Fibroblast of gingiva (primary cell): ENCODE results near the gene TANC1.

Experiments used
- DNase-seq: peaks from one replicate; pipeline ENCODE4 v3.0.0-alpha.2; 2011; ENCODE audit warnings: low read depth

TANC1 gene

DNA sequence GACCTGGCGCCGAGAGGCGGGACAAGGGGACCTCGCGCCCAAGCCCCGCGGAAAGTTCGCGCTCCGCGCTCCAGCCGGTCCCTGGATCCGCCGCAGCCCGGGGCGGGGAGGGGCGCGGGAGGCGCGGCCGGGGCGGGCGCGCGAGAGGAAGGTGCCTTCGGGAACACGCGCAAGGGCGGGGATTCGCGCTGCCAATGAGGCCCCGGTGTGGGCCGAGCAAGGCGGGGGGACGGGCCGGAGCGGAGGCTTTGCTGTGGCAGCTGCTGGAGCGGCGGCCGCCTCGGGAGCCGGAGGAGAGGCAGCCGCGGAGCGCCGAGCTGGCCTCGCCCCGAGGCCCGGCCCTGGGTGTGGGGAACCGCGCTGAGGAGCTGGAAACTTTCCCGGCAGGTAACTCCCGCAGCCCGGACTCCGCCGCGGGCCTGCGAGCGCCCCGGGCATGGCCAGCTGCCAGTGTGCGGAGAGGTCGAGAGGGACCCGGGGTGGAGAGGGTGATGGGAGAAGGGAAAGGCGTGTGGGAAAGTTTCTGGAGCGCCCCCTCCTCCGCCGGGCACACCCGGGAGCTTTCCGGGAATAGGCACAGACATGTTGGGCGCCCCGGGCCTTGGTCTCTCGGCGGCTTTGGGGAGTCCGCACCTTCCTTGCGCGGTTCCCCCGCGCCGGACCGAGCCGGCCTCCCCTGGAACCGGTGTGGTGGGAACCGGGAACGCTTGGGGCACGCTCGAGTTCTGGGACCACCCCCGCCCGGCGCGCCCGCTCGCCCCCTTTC, at the start of gene TANC1:
TSS of gene TANC1 (plus strand) at position 245 of the 766 bp plus-strand sequence. CDS start 97,271 bp downstream, outside the sequence.
- peak; percentile 94 for DNase-seq

DNA sequence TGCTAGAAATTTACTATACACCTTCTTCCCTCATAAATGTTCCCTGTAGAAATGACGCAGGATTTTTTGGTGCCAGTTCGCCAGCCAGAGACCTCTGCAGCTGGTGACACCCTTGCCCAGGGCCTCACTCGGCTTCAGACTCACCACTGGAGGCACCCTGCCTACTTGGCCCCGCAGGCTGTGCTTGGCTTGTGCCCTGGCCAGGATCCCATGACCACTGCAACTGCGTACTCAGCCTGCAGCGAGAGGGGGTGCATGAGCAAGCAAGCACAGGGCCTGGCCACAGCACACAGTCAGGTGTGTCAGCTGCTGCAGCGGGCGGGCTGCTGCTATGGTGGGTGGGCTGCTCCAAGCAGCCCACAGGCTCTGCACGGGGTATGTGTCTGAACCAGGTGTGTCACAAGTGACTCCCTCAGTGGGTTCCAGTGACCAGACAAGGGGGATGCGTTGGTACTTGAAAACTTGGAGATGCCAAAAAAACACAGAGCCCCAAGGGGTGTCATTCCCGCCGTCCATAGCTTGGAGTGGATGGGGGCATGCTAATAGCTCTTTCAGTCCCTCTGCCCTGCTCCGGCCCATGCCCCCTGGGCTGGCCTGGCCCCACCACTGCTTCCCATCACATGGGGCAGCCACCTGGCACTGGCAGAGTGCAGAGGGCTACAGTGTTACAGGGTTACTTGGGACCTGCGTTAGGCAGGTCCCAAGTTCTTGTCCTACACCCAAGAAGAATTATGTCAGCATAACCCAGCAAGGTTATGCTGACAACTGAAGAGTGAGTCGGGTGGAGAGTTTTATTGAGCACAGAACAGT, 46.6 kb upstream of the TANC1 start:
- DNase-seq, result no peak

GRCh38 chr2:158922601-158923000, 45.8 kb upstream of the TANC1 start:
- DNase-seq, result no peak

DNA sequence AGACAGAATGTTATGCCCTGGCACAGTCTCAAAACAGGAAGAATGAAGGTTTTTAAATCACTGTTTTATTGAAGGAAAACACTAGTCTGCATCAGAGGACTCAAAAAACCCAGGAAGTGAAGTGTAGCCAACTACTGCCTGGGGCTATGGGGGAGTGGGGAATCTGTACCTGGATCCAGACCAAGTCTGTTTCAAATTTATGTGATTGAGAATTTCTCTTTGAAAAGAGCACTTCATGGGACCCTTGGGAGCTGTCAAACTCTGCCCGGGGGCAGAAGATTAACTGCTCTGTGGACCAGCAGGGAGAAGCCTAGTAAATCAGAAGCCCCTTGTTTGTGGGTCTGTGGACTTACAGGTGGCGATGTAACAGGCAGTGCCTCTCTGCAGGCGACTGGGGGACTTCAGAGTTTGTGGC, 45.3 kb upstream of the TANC1 start:
- DNase-seq, result no peak

DNA sequence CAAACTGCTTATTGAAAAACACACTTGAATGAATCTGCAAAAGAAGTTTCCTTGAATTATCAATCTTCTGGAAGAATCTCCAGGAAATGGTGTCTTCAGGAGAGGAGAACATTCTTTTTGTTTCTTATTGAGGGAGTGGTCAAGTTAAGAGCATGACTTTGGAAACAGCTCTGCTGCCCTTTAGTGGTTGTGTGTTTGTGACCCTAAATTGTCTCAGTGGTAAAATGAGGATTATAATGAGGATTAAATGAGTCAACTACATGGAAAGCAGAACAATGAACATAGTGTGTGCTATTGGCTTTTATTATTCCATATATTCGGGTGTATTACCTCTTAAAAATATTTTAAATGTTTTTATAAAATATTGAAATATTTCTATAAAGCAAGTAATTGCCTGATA, 44.8 kb upstream of the TANC1 start:
- no peak for DNase-seq

- DNase-seq, result peak; percentile 34
Measured at GRCh38 chr2:158926478-158926948, 41.9 kb upstream of the TANC1 start.

- DNase-seq, result no peak
Measured at GRCh38 chr2:158928515-158928914, 39.9 kb upstream of the TANC1 start.

DNA sequence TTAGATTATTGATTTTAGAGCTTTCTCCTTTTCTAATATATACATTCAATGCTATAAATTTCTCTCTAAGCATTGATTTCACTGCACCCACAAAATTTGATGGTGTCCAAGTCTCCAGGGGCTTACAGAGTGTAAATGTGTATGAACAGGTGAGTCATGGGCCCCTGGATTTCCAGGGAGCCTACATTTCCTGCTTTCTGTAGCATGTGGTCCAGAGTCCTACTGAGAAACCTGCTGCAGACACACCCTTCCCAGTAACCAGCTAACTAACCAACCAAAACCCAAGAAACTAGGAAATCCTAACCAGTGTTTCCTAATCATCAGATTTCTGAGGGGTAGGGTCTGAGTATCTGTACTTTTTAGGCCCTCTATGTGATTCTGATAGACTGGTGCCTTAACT, 39.5 kb upstream of the TANC1 start:
- DNase-seq, result no peak

DNA sequence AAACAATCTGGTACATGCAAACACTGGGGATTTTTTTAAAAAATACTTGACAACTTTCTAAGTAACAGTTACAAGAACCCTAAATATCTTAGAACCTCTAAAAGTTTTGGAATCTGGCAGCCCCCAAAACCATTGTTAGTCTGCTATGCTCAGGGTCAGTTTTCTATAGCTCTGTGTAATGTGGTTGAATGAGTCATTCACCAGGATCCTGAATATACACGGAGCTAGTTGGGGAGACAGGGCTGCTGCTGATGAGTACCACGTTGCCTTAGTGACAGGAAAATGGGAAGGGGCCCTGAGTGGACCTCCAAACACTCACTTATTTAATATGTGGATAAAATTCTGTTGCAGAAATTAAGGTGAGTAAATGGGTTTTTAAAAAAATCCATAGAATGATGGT, 36.9 kb upstream of the TANC1 start:
- peak; percentile 15 for DNase-seq

DNA sequence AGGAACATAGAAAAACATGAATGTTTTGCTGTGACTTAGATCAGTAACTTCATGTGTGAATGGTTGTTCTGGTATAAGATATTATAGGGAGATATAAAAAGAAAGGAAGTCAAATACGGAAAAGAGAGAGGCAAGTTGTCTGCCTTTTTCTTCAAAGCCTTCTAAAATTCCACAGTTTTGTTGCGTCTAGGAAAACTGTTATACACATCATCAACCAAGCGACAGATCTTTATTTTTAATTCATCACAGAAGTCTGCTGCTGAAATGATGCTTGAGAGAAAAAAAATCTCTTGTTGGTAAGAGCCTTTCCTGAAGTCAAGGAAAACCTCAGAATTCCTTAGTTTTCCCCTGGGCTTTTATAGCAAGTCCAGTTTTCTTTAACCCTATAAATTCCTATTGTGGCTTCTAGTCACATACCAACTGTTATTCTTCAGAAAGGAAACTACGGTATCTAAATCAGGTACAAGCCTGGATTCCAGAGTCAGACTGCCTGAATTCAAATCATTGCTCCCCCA, 36.3 kb upstream of the TANC1 start:
- DNase-seq, result peak; percentile 48

- no peak for DNase-seq
Measured at GRCh38 chr2:158934170-158934569, 34.3 kb upstream of the TANC1 start.

DNA sequence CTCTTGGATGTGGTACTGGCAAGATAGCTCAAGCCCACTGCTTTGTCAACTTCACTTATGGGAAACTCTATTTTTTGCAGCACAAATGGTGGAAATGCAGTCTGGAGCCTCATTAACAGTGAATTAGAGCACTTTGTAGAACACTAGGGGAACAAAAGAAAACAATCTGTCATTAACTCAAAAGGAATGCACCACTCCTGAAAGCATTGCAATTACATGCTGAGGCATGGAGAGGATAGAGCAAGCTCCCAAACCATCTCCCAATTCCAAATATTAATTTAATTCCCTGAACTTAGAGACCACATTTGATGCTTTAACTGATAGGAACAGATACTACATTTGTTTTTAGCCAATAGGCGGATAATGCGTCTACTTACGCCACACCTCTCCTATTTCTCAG, 32.8 kb upstream of the TANC1 start:
- DNase-seq, result no peak

GRCh38 chr2:158936978-158937377, 31.5 kb upstream of the TANC1 start:
- peak; percentile 93 for DNase-seq

GRCh38 chr2:158940356-158940755, 28.1 kb upstream of the TANC1 start:
- DNase-seq, result no peak

GRCh38 chr2:158943973-158944372, 24.5 kb upstream of the TANC1 start:
- no peak for DNase-seq

DNA sequence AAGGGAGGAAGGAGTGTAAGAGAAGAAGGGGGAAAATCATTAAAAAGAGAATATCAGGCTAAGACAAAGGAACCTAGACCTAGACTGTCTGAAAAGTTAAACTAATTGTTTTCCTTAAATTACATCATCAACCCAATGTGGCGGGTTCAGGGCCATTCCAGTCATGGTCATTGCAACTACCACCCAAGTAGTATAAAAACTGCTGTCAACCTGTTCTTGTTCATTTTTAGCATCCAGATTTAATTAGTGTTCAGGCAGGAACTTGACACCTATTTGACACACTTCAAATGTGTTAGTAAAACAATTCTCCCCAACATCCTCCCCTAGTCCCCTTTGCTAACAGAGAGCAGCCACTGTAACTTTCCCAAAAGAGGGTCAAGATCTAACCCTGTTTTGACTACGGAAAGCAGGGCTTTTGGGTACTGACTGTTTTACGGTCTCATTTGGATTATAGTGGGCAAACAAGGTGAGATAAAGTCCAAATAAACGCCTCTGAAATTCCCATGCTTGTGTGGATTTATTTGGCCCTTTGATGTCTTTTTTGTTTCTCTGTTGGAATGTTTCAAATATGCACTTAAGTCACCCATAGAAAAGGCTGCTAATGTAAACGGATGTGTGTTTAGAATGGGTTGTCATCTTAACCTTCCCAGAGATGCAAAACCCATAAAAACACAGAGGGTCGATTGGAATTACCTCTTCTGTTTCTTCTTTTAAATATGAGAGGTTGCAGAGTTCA, 19.3 kb upstream of the TANC1 start:
- DNase-seq, result no peak

DNA sequence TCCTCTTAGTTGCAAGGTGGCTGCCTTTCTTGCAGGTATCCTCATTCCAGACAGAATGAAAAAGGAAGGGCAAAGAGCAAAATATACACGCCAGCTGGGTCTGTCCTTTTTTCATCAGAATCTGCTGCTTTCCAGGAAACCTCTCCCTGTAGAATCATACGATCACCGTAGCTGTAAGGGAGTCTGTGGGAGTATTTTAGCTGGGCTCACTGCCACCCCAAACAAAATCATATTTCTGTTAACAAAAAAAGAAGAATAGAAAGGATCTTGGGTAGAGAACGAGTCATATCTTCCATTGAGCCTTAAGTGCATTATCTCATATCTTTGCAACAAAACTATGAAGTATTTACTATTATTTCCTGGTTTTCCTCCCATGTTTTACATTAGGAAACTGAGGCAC, 15.0 kb upstream of the TANC1 start:
- DNase-seq, result peak; percentile 49

DNA sequence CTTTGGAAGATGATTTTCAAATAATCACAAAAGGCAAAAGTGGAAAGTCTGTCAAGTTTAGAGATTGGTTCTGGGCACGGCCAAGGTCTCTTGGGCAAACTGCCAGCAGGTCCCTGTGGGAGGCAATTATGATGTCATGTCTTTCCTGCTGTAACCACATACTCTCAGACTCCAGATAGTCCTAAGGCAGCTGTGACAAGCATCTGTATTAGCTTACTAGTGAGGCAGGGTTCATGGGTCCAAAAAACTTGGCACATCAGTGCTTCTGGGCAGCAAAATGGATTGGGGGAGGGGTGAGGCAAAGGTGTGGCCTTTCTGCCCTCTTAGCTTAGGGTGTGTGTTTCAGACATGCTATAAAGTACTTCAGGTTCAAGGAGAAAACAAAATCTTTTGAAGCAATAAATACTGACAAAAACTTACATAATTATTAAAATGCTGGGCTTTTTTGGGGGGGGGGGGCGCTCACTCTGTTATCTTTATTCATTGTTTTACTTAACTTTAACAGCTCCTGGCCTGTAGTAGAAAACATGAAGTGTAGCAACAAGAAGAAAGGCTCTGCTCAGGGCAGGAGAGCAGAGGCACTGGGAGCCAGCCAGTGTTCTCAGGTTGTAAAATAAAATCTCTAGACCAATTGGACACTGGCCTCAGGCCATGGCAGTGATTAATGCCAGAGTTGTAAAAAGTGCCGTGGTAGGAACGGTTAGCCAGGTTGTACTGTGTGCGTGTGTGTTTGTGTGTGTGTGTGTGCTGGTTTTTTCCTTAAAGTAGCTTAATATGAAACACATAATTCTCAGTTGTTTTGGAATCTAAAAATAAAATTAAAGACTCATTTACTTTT, 14.3 kb upstream of the TANC1 start:
- DNase-seq, result peak; percentile 87

DNA sequence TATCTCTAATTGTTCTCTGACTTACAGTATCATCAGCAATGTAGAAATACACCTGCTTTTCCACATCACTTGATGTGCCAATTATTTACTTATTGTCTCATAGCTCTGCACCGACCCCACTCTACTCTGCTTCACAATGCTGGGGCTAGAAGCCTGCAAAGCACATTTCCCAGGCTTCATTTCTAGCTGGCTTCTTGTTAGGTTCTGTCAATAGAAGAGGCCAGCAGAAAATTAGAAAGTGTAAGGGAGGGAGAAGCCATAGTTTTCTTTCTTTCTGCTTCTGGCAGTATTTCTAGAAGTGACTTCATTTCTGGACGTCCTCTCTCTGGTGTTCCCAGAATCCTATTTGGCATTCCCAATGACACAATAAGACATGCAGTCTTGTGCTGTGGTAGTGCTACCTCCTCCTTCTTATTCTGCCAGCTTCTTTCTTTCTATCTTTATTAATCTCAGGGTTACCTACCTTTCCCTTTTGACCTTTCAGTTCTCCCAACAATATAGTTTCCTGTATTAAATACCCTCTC, 12.5 kb upstream of the TANC1 start:
- DNase-seq, result no peak

GRCh38 chr2:158958365-158958764, 10.1 kb upstream of the TANC1 start:
- no peak for DNase-seq

- no peak for DNase-seq
Measured at GRCh38 chr2:158960193-158960592, 8.2 kb upstream of the TANC1 start.
